ENCODE data around the gene IL22RA1. TPM values are rescaled to one million over a fixed set of nuclear protein-coding genes. Genes with fewer than 3 reads are reported as not detected.
A peak's percentile ranks its signal among the peaks of the same experiment; 100 is the strongest.

IL22RA1 gene, protein sequence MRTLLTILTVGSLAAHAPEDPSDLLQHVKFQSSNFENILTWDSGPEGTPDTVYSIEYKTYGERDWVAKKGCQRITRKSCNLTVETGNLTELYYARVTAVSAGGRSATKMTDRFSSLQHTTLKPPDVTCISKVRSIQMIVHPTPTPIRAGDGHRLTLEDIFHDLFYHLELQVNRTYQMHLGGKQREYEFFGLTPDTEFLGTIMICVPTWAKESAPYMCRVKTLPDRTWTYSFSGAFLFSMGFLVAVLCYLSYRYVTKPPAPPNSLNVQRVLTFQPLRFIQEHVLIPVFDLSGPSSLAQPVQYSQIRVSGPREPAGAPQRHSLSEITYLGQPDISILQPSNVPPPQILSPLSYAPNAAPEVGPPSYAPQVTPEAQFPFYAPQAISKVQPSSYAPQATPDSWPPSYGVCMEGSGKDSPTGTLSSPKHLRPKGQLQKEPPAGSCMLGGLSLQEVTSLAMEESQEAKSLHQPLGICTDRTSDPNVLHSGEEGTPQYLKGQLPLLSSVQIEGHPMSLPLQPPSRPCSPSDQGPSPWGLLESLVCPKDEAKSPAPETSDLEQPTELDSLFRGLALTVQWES
- total RNA-seq: not detected in 2 replicates

DNA sequence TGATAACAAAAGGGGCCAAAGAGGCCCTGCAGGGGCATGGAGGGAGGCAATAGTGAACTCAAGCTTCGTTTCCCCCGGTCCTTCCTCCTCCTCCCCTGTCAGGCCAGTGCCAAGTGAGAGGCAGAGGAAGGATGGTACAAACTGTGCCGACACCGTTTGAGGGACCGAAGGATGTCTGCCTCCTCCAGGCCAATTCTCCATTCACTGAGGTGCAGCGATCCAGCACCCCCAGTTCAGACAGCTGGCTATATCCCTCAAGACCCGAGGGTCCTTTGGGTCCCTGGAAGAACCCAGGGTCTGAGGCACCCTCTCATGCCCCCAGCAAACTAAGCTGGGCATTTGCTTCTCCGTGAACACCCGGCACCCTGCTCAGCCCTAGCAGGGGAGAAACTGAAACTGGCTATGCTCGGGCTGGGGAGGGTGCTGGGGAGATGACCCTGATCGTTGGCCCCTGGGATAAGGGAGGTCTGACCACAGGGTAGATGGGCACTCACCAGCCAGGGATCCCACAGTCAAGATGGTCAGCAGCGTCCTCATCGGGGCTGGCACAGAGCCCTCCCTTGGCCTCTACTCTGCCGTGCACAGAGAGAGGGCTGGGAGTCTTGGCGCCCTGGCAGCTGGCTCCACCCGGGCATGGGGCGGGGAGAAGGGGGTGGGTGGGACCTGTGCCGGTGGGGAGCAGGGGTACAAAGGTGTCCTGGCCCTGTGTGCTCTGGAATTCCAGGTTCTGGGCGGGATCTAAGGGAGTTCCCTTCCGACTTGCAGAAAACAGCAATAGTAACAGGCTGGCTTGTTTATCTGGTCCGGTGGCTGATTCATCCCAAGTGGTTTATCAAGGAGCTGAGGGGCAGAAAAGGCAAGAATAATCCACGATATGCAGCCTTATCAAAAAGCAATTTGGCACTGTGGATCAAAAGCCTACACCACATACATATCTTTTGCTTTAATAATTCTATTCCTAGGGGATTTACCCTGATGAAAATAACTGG lies at the start of gene IL22RA1:
Gene IL22RA1 (minus strand): TSS at position 595 of the 989 bp plus-strand sequence. CDS start 58 bp downstream, at position 537.
- H3K4me3 Mint-ChIP-seq: no peak within 1 kb of the TSS
- intact Hi-C loops (cut with micrococcal nuclease): no loop called here
- no peaks in the 10 kb centered on the region for H3K36me3 Mint-ChIP-seq (ENCODE audit: low read depth)
- DNase-seq (ENCODE audit: low spot score): no peak
- H3K9me3 Mint-ChIP-seq: no peaks in the 10 kb centered on the region
- H3K4me1 Mint-ChIP-seq (ENCODE audit: low read depth): no peaks in the 10 kb centered on the region
- no peak within 1 kb of the TSS for H3K27ac Mint-ChIP-seq
- H3K27me3 Mint-ChIP-seq (ENCODE audit: insufficient read depth): peaks cover 12% of the 10 kb centered on the region

DNA sequence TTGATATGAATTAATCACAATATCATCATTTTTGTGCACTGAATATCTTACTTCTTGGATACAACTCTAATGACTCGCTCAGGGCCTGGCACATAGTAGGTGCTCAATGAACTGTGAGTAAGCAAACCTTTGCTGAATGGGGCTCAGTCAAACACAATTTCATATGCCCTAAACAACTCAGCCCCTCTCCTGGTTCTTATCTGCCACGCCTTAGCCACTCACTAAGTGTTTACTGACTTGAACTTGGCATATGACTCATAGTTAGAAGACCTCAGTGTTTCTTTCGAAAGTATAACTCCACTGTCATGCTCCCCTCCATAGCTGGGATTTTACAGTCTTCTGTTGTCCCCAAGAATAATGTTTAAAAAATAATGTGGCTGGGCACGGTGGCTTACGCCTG lies 48.9 kb upstream of the IL22RA1 start:
- H3K36me3 Mint-ChIP-seq (ENCODE audit: low read depth): peaks cover 3% of the 10 kb centered on the region
- peak; percentile 31 for DNase-seq (ENCODE audit: low spot score)
- intact Hi-C loops (cut with micrococcal nuclease): loop anchor here (2.0 to 10.0 kb wide), 4 partner anchors 290 to 643 kb away; partner anchors contain the start of gene SRRM1
- H3K4me1 Mint-ChIP-seq (ENCODE audit: low read depth): peaks cover 52% of the 10 kb centered on the region
- H3K4me3 Mint-ChIP-seq: peak overlapping the region; percentile 40
- H3K27me3 Mint-ChIP-seq (ENCODE audit: insufficient read depth): peaks cover 5% of the 10 kb centered on the region
- peaks cover 12% of the 10 kb centered on the region for H3K9me3 Mint-ChIP-seq
- H3K27ac Mint-ChIP-seq: peak overlapping the region; percentile 81

DNA sequence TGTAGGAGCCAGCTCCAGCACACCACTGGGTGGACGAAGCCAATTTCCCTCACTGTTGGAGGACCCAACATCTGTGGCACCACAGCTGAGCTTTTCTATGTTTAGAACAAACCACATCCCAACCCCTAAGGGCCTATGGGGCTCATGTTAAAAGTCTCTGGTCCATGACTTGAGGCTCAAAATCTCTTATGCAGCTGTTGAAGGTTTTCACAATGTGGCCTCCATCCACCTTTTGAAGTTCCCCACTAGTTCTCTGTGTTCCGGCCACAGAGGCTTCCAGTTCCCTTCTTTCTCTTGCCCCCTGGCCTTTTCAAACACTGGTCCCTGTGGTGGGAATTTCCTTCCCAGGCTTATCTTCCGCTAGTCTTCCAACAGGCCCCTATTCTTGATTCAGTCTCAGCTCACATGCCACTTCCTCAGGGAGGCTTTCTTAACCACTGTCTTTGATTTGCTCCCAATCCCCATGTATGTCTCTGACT lies 48.1 kb upstream of the IL22RA1 start:
- no peak for DNase-seq (ENCODE audit: low spot score)
- intact Hi-C loops (cut with micrococcal nuclease): loop anchor here (5.0 to 10.0 kb wide), 2 partner anchors 291 to 644 kb away; no protein-coding TSS in a partner anchor
- H3K36me3 Mint-ChIP-seq (ENCODE audit: low read depth): peaks cover 3% of the 10 kb centered on the region

DNA sequence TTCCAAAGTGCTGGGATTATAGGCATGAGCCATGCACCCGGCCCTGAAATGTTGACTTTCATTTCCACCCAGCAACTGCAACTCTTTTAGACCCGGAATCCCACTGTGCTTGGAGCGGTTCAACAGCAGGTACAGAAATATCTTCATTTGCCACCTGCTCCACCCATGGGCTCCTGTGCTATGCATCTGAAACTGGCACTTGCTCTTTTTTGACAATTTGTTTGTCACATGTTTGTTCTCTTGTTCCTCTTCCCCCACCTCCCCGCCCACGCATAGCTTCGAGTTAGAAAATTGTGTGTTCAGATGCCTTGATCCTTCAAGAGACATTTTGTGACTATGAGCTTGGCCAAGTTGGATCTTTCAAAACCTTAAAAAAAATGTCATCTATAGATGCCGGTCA lies 46.6 kb upstream of the IL22RA1 start:
- H3K9me3 Mint-ChIP-seq: peaks cover 12% of the 10 kb centered on the region
- H3K4me1 Mint-ChIP-seq (ENCODE audit: low read depth): peaks cover 49% of the 10 kb centered on the region
- peak overlapping the region; percentile 16 for H3K4me3 Mint-ChIP-seq
- H3K27ac Mint-ChIP-seq: no peak overlapping the region
- peaks cover 3% of the 10 kb centered on the region for H3K36me3 Mint-ChIP-seq (ENCODE audit: low read depth)
- intact Hi-C loops (cut with micrococcal nuclease): loop anchor here (10.0 kb wide), 1 partner anchor 555 kb away; the partner anchor contains the start of gene CLIC4
- H3K27me3 Mint-ChIP-seq (ENCODE audit: insufficient read depth): peaks cover 5% of the 10 kb centered on the region
- DNase-seq (ENCODE audit: low spot score): no peak

More for the DNA sequence above, 48.1 kb upstream of the IL22RA1 start:
- peaks cover 58% of the 10 kb centered on the region for H3K4me1 Mint-ChIP-seq (ENCODE audit: low read depth)
- H3K27me3 Mint-ChIP-seq (ENCODE audit: insufficient read depth): peaks cover 5% of the 10 kb centered on the region
- peak overlapping the region; percentile 20 for H3K4me3 Mint-ChIP-seq
- peak overlapping the region; percentile 50 for H3K27ac Mint-ChIP-seq
- peaks cover 12% of the 10 kb centered on the region for H3K9me3 Mint-ChIP-seq

DNA sequence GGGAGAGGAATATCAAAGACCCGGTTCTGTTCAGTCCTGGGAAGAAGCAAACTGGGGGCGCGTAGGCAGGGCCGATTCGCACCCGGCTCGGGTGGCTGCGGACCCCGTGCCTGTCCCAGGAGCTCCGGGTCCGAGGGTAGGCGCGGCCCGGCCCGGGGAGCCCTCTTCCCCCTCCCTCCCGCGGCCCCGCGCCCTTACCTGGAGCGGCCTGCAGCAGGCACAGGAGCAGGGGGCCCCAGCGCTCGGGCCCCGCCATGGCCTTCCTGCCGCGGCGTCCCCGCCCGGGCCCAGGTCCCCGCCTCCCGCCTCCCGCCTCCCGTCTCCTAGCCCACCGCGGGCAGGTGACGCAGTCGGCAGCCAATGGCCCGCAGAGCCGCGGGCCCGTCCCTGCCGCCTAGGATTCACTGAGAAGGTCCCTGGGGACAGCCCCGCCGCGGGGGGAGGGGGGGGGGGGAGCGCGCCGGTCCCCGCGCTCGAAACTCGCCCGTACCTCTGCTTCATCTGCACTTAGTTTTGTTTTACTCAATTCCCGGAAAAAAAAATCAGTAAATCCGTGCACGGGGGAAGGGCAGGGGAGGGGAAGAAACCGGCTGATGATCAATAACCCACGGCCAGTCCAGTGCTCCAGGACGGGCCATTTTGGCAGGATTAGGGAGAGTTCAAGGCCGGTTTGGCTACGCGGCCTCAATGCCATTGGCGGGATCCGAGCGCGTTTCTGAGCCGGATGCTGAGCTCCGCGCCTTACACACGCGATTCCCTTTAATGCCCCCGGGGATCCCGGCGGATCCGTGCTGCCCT lies 44.3 kb upstream of the IL22RA1 start, which contains the start of gene IFNLR1:
Gene IFNLR1 (minus strand): TSS at position 297 of the 798 bp plus-strand sequence. CDS start 41 bp downstream, at position 256.
- intact Hi-C loops (cut with micrococcal nuclease): loop anchor here (2.0 to 10.0 kb wide), 2 partner anchors 14 to 558 kb away; partner anchors contain the start of gene CLIC4
- Mint-ChIP-seq H3K36me3 (ENCODE audit: low read depth) (peaks cover 3% of the 10 kb centered on the region), H3K27ac (peak within 1 kb of the TSS; percentile 23), H3K4me1 (ENCODE audit: low read depth) (peaks cover 40% of the 10 kb centered on the region), H3K27me3 (ENCODE audit: insufficient read depth) (peaks cover 7% of the 10 kb centered on the region), H3K9me3 (peaks cover 12% of the 10 kb centered on the region), H3K4me3 (peak within 1 kb of the TSS; percentile 76)
- DNase-seq (ENCODE audit: low spot score): peak; percentile 61

DNA sequence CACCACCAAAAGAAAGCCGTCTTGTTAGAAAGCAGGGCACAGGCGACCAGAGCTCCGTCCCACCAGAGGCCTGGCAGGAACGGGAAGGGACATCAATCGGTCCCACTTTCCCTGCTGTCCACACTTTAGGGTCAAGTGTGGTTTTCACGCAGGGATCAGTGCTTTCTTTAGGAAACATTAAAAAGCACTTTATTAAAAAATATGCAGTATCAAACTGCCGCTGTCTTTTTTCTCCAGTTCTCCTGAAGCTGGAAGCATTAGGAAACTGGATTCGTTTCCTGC lies 43.7 kb upstream of the IL22RA1 start:
- H3K27me3 Mint-ChIP-seq (ENCODE audit: insufficient read depth): peaks cover 7% of the 10 kb centered on the region
- peak overlapping the region; percentile 76 for H3K4me3 Mint-ChIP-seq
- H3K36me3 Mint-ChIP-seq (ENCODE audit: low read depth): peaks cover under 1% of the 10 kb centered on the region
- peaks cover 35% of the 10 kb centered on the region for H3K4me1 Mint-ChIP-seq (ENCODE audit: low read depth)
- peaks cover 9% of the 10 kb centered on the region for H3K9me3 Mint-ChIP-seq
- no peak for DNase-seq (ENCODE audit: low spot score)
- H3K27ac Mint-ChIP-seq: peak overlapping the region; percentile 23
- intact Hi-C loops (cut with micrococcal nuclease): loop anchor here (2.0 to 10.0 kb wide), 2 partner anchors 14 to 558 kb away; partner anchors contain the start of gene CLIC4

DNA sequence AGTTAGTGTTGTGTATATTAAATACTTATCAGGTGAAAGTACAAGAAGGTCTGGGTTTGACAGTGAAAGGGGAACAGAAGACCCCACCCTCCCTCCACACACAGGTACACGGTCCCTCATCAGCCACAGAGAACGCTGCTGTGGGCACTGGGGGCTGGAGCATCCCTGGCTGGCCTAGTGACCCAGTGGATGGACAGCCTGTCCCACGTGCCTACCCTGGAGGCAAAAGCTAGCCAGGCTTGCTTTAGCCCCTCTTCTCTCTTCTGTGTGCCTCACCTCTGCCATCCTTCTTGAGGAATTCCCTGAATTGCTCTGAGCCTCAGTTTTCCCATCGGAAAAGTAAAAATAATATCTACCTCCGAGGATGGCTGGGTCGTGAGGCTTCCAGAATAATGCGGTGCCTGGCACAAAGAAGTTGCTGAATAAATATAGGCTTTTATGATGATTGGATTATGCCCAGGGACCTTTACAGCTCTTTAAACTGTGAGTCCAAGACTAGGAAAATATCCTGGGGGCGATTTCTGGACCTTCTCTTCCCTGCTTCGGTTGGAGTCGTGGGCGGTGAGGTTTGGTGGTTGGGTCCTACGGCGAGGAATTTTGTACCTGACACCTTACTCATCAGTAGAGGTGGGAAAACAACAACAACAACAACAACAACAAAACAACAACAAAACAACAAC lies 43.2 kb upstream of the IL22RA1 start:
- no peak for DNase-seq (ENCODE audit: low spot score)
- Mint-ChIP-seq H3K27me3 (ENCODE audit: insufficient read depth) (peaks cover 8% of the 10 kb centered on the region), H3K4me3 (peak overlapping the region; percentile 76), H3K27ac (peak overlapping the region; percentile 23), H3K9me3 (peaks cover 4% of the 10 kb centered on the region), H3K4me1 (ENCODE audit: low read depth) (peaks cover 30% of the 10 kb centered on the region), H3K36me3 (ENCODE audit: low read depth) (no peaks in the 10 kb centered on the region)
- intact Hi-C loops (cut with micrococcal nuclease): loop anchor here (2.0 to 10.0 kb wide), 2 partner anchors 15 to 559 kb away; partner anchors contain the start of gene CLIC4

DNA sequence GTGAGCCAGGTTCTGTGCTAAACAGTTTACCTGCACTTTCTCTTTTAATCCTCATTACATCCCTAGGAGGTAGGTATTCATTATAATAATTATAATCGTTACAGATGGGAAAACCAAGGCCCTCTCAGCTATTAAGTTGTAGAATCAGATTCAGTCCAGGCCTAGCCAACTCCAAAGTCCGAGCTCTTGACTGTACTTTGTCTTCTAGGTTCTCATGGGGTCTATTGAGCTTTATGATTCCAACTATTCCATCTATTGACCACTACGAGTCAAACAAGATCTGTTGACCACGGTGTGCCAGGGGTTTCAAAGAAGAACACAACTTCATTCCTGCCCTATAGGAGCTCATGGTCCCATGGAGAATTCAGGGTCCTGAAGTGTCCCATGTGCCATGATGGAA lies 42.1 kb upstream of the IL22RA1 start:
- Mint-ChIP-seq H3K4me1 (ENCODE audit: low read depth) (peaks cover 19% of the 10 kb centered on the region), H3K36me3 (ENCODE audit: low read depth) (no peaks in the 10 kb centered on the region), H3K27ac (no peak overlapping the region), H3K9me3 (no peaks in the 10 kb centered on the region), H3K27me3 (ENCODE audit: insufficient read depth) (peaks cover 8% of the 10 kb centered on the region), H3K4me3 (no peak overlapping the region)
- DNase-seq (ENCODE audit: low spot score): no peak
- intact Hi-C loops (cut with micrococcal nuclease): loop anchor here (10.0 kb wide), 1 partner anchor 560 kb away; the partner anchor contains the start of gene CLIC4

DNA sequence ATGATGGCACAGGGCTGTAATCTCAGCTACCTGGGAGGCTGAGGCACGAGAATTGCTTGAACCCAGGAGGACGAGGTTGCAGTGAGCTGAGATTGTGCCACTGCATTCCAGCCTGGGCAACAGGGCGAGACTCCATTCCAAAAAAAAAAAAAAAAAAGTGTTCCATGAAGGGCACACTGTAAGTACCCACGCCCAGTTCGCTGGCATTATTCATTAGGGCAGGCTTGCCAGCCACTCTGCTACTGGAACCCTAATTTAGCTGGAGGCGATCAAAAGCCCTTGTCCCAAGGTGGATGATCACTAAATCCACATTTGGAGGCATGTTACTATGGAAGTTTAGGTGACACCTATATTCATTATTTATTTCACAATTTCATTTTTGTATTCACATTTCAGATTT lies 39.1 kb upstream of the IL22RA1 start:
- H3K27ac Mint-ChIP-seq: no peak overlapping the region
- H3K36me3 Mint-ChIP-seq (ENCODE audit: low read depth): no peaks in the 10 kb centered on the region
- peaks cover 10% of the 10 kb centered on the region for H3K27me3 Mint-ChIP-seq (ENCODE audit: insufficient read depth)
- no peak for DNase-seq (ENCODE audit: low spot score)
- H3K4me3 Mint-ChIP-seq: no peak overlapping the region
- H3K4me1 Mint-ChIP-seq (ENCODE audit: low read depth): peaks cover 6% of the 10 kb centered on the region
- no peaks in the 10 kb centered on the region for H3K9me3 Mint-ChIP-seq
- intact Hi-C loops (cut with micrococcal nuclease): loop anchor here (10.0 kb wide), 1 partner anchor 563 kb away; the partner anchor contains the start of gene CLIC4

DNA sequence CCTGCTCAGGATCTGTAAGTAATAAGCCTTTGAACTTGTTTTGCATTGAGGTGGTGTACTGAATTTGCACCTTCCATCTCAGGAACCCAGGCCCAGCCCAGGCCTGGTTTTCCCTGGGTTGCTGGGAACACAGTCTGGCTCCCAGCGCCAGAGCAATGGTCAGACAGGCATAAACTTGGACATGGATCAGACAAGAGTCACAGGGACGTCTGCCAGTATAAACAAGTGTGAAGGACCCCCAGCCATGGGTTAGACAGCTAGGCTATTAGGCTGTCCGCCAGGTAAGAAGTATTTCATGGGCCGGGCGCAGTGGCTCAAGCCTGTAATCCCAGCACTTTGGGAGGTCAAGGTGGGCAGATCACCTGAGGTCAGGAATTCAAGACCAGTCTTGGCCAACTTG lies 38.7 kb upstream of the IL22RA1 start:
- no peaks in the 10 kb centered on the region for H3K36me3 Mint-ChIP-seq (ENCODE audit: low read depth)
- H3K27me3 Mint-ChIP-seq (ENCODE audit: insufficient read depth): peaks cover 11% of the 10 kb centered on the region
- H3K9me3 Mint-ChIP-seq: no peaks in the 10 kb centered on the region
- no peak overlapping the region for H3K27ac Mint-ChIP-seq
- peaks cover 5% of the 10 kb centered on the region for H3K4me1 Mint-ChIP-seq (ENCODE audit: low read depth)
- DNase-seq (ENCODE audit: low spot score): no peak
- intact Hi-C loops (cut with micrococcal nuclease): loop anchor here (10.0 kb wide), 1 partner anchor 563 kb away; the partner anchor contains the start of gene CLIC4
- H3K4me3 Mint-ChIP-seq: no peak overlapping the region

DNA sequence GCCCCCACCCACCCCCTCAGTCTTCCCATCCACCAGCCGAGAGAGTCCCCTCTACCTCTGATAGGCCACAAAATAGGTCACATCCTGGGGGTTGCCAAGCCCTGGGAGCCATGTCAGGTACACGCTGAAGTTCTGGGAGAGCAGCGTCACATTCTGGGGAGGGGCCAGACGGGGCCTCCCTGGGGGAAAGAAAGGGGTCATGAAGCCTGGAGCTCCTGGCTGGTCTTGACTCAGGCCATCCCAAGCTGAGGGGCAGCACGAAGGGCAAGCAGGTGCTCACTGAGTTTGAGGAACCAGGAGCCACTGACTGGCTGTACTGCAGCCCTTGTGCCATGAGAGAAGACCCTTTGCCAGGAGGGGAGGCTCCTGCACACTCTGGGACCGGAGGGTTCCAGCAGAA lies 37.7 kb upstream of the IL22RA1 start:
- DNase-seq (ENCODE audit: low spot score): no peak
- H3K27me3 Mint-ChIP-seq (ENCODE audit: insufficient read depth): peaks cover 12% of the 10 kb centered on the region
- no peak overlapping the region for H3K27ac Mint-ChIP-seq
- no peaks in the 10 kb centered on the region for H3K36me3 Mint-ChIP-seq (ENCODE audit: low read depth)
- H3K4me1 Mint-ChIP-seq (ENCODE audit: low read depth): no peaks in the 10 kb centered on the region
- no peak overlapping the region for H3K4me3 Mint-ChIP-seq
- intact Hi-C loops (cut with micrococcal nuclease): loop anchor here (10.0 kb wide), 1 partner anchor 564 kb away; the partner anchor contains the start of gene CLIC4
- H3K9me3 Mint-ChIP-seq: no peaks in the 10 kb centered on the region
